AG04450 (cell line): ENCODE data around the gene CEACAM18. TPM values are rescaled to one million over a fixed set of nuclear protein-coding genes. Genes with fewer than 3 reads are reported as not detected.

Experiments used
- CTCF ChIA-PET: fragments of 300-600, 350-600 bp; formaldehyde crosslinking; extraction: SDS; loops from one replicate; lab custom pipeline; 2022; ENCODE audit warnings: antibody characterized with exemption, inconsistent platforms; lab: Charles Lee
- POLR2A ChIA-PET: fragments of 350-600 bp; formaldehyde crosslinking; extraction: SDS; loops from one replicate; lab custom pipeline; 2021; ENCODE audit warnings: antibody characterized with exemption, inconsistent platforms; lab: Yijun Ruan, JAX
- DNase-seq: peaks from one replicate; pipeline ENCODE4 v3.0.0-alpha.2; 2011; ENCODE audit warnings: low read depth, low spot score
- H3K27ac ChIP-seq: one replicate; pipeline ENCODE4 v1.5.1; 2012; ENCODE audit warnings: low read depth, low read length, control low read depth
- H3K27me3 ChIP-seq: one replicate; pipeline ENCODE4 v1.6.0; 2012; ENCODE audit warnings: low read length; ENCODE audit not compliant: control insufficient read depth, insufficient read depth
- H3K4me3 ChIP-seq: 2 replicates; pipeline ENCODE4 v1.5.1; 2011; ENCODE audit warnings: mild to moderate bottlenecking, low read depth, low read length, control low read depth
- H3K9me3 ChIP-seq: 2 replicates; pipeline ENCODE4 v1.5.1; 2012; ENCODE audit warnings: low read length; ENCODE audit not compliant: control insufficient read depth, insufficient read depth
- CTCF ChIP-seq: IDR thresholded peaks from 2 replicates; pipeline ENCODE4 v1.5.1; 2011; ENCODE audit warnings: low read depth, low read length, control low read depth, inconsistent platforms
- polyA plus RNA-seq: library from polyadenylated mRNA; depleted of rRNA; stranded (reverse); fragments of >200 nt; gene quantifications from 2 replicates; pipeline ENCODE4 v1.2.3, GENCODE V29; 2011; rRNA removed
- small RNA-seq: library from RNA; depleted of rRNA; stranded (forward); fragments of <200 nt; gene quantifications from one replicate; pipeline ENCODE3, GENCODE V24; 2012; ENCODE audit warnings: low read depth; ENCODE audit not compliant: insufficient read length

CEACAM18 gene
- polyA plus RNA-seq, 1 experiment = not detected

GRCh38 chr19:51531349-51532315, 53.3 kb downstream of the CEACAM18 start, which contains the start of gene SIGLEC6:
Gene SIGLEC6, minus strand, starts transcription at chr19:51531670. Its CDS starts 22 bp downstream, at chr19:51531648.
- Histone ChIP-seq H3K4me3 (no peak within 1 kb of the TSS), H3K27ac (no peak within 1 kb of the TSS), H3K27me3 (no peaks in the 10 kb centered on the region), H3K9me3 (no peaks in the 10 kb centered on the region; the same call in 1 of the 2 replicates)
- no peak for TF ChIP-seq CTCF
- POLR2A ChIA-PET = no interaction called here
- DNase-seq = no peak
- CTCF ChIA-PET = no interaction called here

- CTCF ChIA-PET = interaction anchor here (0.6 to 1.5 kb wide), 3 partner anchors 20 to 113 kb away, joined by 3 to 4 read pairs (median 4); no protein-coding TSS in a partner anchor
- no peak for TF ChIP-seq CTCF
- POLR2A ChIA-PET = no interaction called here
- no peaks in the 10 kb centered on the region for H3K27me3 ChIP-seq
- DNase-seq = no peak
- no peaks in the 10 kb centered on the region; the same call in 1 of the 2 replicates for H3K9me3 ChIP-seq
- H3K4me3 ChIP-seq = no peak overlapping the region
- H3K27ac ChIP-seq = no peak overlapping the region
Observed at GRCh38 chr19:51535535-51535934, 57.2 kb downstream of the CEACAM18 start.

- DNase-seq = no peak
- no peaks in the 10 kb centered on the region for H3K9me3 ChIP-seq
- no peaks in the 10 kb centered on the region for H3K27me3 ChIP-seq
- ChIA-PET POLR2A (no interaction called here), CTCF (interaction anchor here (1.6 kb wide), 1 partner anchor 24 kb away, joined by 5 read pairs; no protein-coding TSS in a partner anchor)
- no peak for TF ChIP-seq CTCF
- no peak overlapping the region for H3K27ac ChIP-seq
- no peak overlapping the region for H3K4me3 ChIP-seq
Observed at GRCh38 chr19:51539821-51540366, 61.6 kb downstream of the CEACAM18 start.

Small RNA genes within 50 kb of the gene (small RNA-seq; reads per million reads assigned to genes)
- gene AC020914.3 (not detected), gene AC020914.5 (not detected)

Other genes with a start within 250 kb of the CEACAM18 start
- gene SIGLECL1, start 227.5 kb upstream of the CEACAM18 start, polyA plus RNA-seq = not detected in 2 replicates
- gene IGLON5, start 166.9 kb upstream of the CEACAM18 start, polyA plus RNA-seq = not detected in 2 replicates
- 0.96 and 1.0 TPM in 2 replicates for gene VSIG10L, start 136.4 kb upstream of the CEACAM18 start, polyA plus RNA-seq
- gene ETFB, start 112.2 kb upstream of the CEACAM18 start, polyA plus RNA-seq = 80.8 and 86.6 TPM in 2 replicates
- not detected in 2 replicates for gene CLDND2, start 109.5 kb upstream of the CEACAM18 start, polyA plus RNA-seq
- not detected in 2 replicates for gene NKG7, start 105.9 kb upstream of the CEACAM18 start, polyA plus RNA-seq
- gene LIM2, start 90.6 kb upstream of the CEACAM18 start, polyA plus RNA-seq = not detected in 2 replicates
- not detected in 2 replicates for gene C19orf84, start 87.9 kb upstream of the CEACAM18 start, polyA plus RNA-seq
- gene SIGLEC10, start 60.9 kb upstream of the CEACAM18 start, polyA plus RNA-seq = not detected in 2 replicates
- gene SIGLEC8, start 20.1 kb upstream of the CEACAM18 start, polyA plus RNA-seq = not detected in 2 replicates
- gene SIGLEC12, start 23.3 kb downstream of the CEACAM18 start, polyA plus RNA-seq = not detected in 2 replicates
- not detected in 2 replicates for gene SIGLEC6, start 53.1 kb downstream of the CEACAM18 start, polyA plus RNA-seq
- 4.8 and 6.4 TPM in 2 replicates for gene ZNF175, start 92.7 kb downstream of the CEACAM18 start, polyA plus RNA-seq
- not detected in 2 replicates for gene SIGLEC5, start 151.9 kb downstream of the CEACAM18 start, polyA plus RNA-seq
- gene SIGLEC14, start 168.3 kb downstream of the CEACAM18 start, polyA plus RNA-seq = not detected in 2 replicates
- gene SPACA6, start 214.8 kb downstream of the CEACAM18 start, polyA plus RNA-seq = 3.5 and 5.6 TPM in 2 replicates
- not detected in 2 replicates for gene HAS1, start 245.5 kb downstream of the CEACAM18 start, polyA plus RNA-seq